ENCODE measurements around the gene ENKD1. TPM values are rescaled to one million over a fixed set of nuclear protein-coding genes. Genes with fewer than 3 reads are reported as not detected.
A peak's percentile ranks its signal among the peaks of the same experiment; 100 is the strongest.

ENKD1 gene
- total and polyA plus RNA-seq, 2 of the 4 experiments (the other 2 are of a cell fraction): 2.9 to 6.3 TPM

- TF ChIP-seq, protein P1, sequence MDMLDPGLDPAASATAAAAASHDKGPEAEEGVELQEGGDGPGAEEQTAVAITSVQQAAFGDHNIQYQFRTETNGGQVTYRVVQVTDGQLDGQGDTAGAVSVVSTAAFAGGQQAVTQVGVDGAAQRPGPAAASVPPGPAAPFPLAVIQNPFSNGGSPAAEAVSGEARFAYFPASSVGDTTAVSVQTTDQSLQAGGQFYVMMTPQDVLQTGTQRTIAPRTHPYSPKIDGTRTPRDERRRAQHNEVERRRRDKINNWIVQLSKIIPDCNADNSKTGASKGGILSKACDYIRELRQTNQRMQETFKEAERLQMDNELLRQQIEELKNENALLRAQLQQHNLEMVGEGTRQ (IDR thresholded peaks at IDR 0.05; ENCODE audit: low read depth, low read length): no peak
- no peak for TF ChIP-seq FOS (IDR thresholded peaks at IDR 0.05; ENCODE audit: low read depth, low read length)
- TF ChIP-seq CHD1 (IDR thresholded peaks at IDR 0.05; ENCODE audit: low read depth, low read length): no peak
- no peak for TF ChIP-seq CEBPB (IDR thresholded peaks at IDR 0.05; ENCODE audit: low read depth, low read length)
- TF ChIP-seq RCOR1 (IDR thresholded peaks at IDR 0.05; ENCODE audit: insufficient replicate concordance, low read length): no peak
Observed at GRCh38 chr16:67650023-67650422, 16.5 kb downstream of the ENKD1 start (continued).

DNA sequence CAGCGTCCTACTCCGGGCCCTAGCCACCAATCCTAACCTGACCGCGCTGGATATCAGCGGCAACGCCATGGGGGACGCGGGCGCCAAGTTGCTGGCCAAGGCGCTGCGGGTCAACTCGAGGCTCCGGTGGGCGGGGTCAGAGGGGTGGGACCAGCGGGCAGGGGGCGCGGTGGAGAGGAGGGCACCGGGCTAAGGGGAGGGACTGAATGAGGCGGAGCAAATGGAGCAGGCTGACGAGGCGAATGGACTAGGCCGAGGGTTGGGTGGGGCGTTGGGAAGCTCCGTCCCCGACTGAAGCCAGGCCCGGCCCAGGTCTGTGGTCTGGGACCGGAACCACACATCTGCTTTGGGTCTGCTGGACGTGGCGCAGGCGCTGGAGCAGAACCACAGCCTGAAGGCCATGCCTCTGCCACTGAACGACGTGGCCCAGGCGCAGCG lies 17.0 kb downstream of the ENKD1 start:
- Histone ChIP-seq H4K5ac (ENCODE audit: low read depth, low read length) (no peak overlapping the region), H2AK5ac (ENCODE audit: low read depth, low read length) (no peak overlapping the region), H3K4me2 (ENCODE audit: low read depth, low read length) (no peak overlapping the region; the same call in 1 of the 2 replicates), H2AK9ac (replicated peaks; ENCODE audit: low read depth, low read length, poor library complexity) (peak overlapping the region; percentile 55), H3K36me3 (ENCODE audit: control insufficient read depth, insufficient read depth, low read length) (no peaks in the 10 kb centered on the region), H3K14ac (replicated peaks; ENCODE audit: low read depth, low read length) (no peak overlapping the region), H4K8ac (ENCODE audit: low read depth in 2 of 2, low read length in 2 of 2) (no peak overlapping the region), H3K18ac (ENCODE audit: low read depth, low read length) (no peak overlapping the region), H3K4me1 (ENCODE audit: control insufficient read depth, insufficient read depth, low read length) (peaks cover 4% of the 10 kb centered on the region; the same call in 1 of the 2 replicates), H2BK20ac (ENCODE audit: low read depth, low read length) (no peak overlapping the region), H4K20me1 (ENCODE audit: insufficient read depth, low read length) (peaks cover 9% of the 10 kb centered on the region), H2BK5ac (ENCODE audit: low read depth, low read length, poor library complexity, severe bottlenecking) (no peak overlapping the region), H3K27ac (ENCODE audit: insufficient read depth, low read length) (no peak overlapping the region), H3K4me3 (ENCODE audit: insufficient read depth, low read depth, low read length) (no peak overlapping the region), H3K9me3 (ENCODE audit: control insufficient read depth, insufficient read depth, low read length) (no peaks in the 10 kb centered on the region), H3K9me1 (ENCODE audit: insufficient read depth, low read length) (no peaks in the 10 kb centered on the region), H4K91ac (ENCODE audit: insufficient read depth, low read depth, low read length) (no peak overlapping the region), H3K9ac (ENCODE audit: low read depth, low read length) (no peak overlapping the region), H2BK15ac (ENCODE audit: low read depth, low read length) (no peak overlapping the region), H2AFZ (replicated peaks; ENCODE audit: low read length, poor library complexity) (peak overlapping the region; percentile 32), H3K56ac (ENCODE audit: extremely low read depth, insufficient read depth, low read length) (no peak overlapping the region), H3K27me3 (ENCODE audit: control insufficient read depth, insufficient read depth, low read length) (peaks cover 74% of the 10 kb centered on the region), H2BK120ac (ENCODE audit: low read depth, low read length) (no peak overlapping the region), H3K4ac (ENCODE audit: low read depth, low read length) (no peak overlapping the region), H3K79me1 (ENCODE audit: low read depth in 1 of 2, low read length in 2 of 2) (no peaks in the 10 kb centered on the region), H3K23ac (ENCODE audit: low read depth, low read length) (no peak overlapping the region)
- ChIA-PET POLR2A (ENCODE audit: unreplicated experiment) (interaction anchor here (0.6 kb wide), 1 partner anchor 128 kb away, joined by 13 read pairs; no protein-coding TSS in a partner anchor), CTCF (interaction anchor here (0.7 to 1.1 kb wide), 2 partner anchors 19 to 128 kb away, joined by 3 to 4 read pairs; no protein-coding TSS in a partner anchor)
- no TSS peak for BruUV-seq (replicated peaks)
- intact Hi-C loops (cut with micrococcal nuclease) (no loop called here), in situ Hi-C loops (cut with MboI; ENCODE audit: low sequenced_read_pairs) (no loop called here), dilution Hi-C loops (cut with HindIII; ENCODE audit: low sequenced_read_pairs, unreplicated experiment) (no loop called here)
- WGBS, 2 experiments (ENCODE audit: extremely low coverage in 2 of 2, insufficient read length in 1 of 2): 5% methylated on average over 18 of the region's 34 CpGs; no CpG with 5 or more reads in 1 of the 2 experiments
- ATAC-seq (ENCODE audit: low read depth) (no peak), DNase-seq (no peak)
- no peak for TF ChIP-seq RCOR1 (IDR thresholded peaks at IDR 0.05; ENCODE audit: insufficient replicate concordance, low read length)
- TF ChIP-seq RFX5 (IDR thresholded peaks at IDR 0.05; ENCODE audit: low read depth, low read length): no peak
- TF ChIP-seq, protein P1 (IDR thresholded peaks at IDR 0.05; ENCODE audit: low read depth, low read length): no peak
- TF ChIP-seq, protein P2, sequence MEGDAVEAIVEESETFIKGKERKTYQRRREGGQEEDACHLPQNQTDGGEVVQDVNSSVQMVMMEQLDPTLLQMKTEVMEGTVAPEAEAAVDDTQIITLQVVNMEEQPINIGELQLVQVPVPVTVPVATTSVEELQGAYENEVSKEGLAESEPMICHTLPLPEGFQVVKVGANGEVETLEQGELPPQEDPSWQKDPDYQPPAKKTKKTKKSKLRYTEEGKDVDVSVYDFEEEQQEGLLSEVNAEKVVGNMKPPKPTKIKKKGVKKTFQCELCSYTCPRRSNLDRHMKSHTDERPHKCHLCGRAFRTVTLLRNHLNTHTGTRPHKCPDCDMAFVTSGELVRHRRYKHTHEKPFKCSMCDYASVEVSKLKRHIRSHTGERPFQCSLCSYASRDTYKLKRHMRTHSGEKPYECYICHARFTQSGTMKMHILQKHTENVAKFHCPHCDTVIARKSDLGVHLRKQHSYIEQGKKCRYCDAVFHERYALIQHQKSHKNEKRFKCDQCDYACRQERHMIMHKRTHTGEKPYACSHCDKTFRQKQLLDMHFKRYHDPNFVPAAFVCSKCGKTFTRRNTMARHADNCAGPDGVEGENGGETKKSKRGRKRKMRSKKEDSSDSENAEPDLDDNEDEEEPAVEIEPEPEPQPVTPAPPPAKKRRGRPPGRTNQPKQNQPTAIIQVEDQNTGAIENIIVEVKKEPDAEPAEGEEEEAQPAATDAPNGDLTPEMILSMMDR (conservative IDR thresholded peaks at IDR 0.05; ENCODE audit: low read depth, low read length): no peak
- TF ChIP-seq MAFK (IDR thresholded peaks at IDR 0.05; ENCODE audit: low read depth, low read length): no peak
- no peak for TF ChIP-seq POLR2A (IDR thresholded peaks at IDR 0.05; ENCODE audit: low read depth, low read length)
- no peak for TF ChIP-seq RAD21 (IDR thresholded peaks at IDR 0.05; ENCODE audit: low read length)
- TF ChIP-seq MXI1 (IDR thresholded peaks at IDR 0.05; ENCODE audit: borderline replicate concordance, low read depth, low read length): no peak
- no peak for TF ChIP-seq FOS (IDR thresholded peaks at IDR 0.05; ENCODE audit: low read depth, low read length)
- TF ChIP-seq MAZ (IDR thresholded peaks at IDR 0.05; ENCODE audit: borderline replicate concordance, low read depth, low read length): no peak
- no peak for TF ChIP-seq BHLHE40 (IDR thresholded peaks at IDR 0.05; ENCODE audit: low read depth, low read length)
- TF ChIP-seq CHD1 (IDR thresholded peaks at IDR 0.05; ENCODE audit: low read depth, low read length): no peak
- TF ChIP-seq NFE2L2 (IDR thresholded peaks at IDR 0.05; ENCODE audit: low read depth, low read length): no peak
